Activated gamma-delta T cell treated with anti-CD3 and anti-CD28 coated beads, Interleukin-2, amount 50 U/mL, for 16 hours (primary cell): ENCODE measurements around the gene PLPPR1.
"Not testable (repeated sequence)": the region's sequence is repeated elsewhere in the genome, so short reads cannot be mapped to it uniquely, and the experiment has no call there.

Source experiments
- DNase-seq: peaks from one replicate; pipeline ENCODE4 v3.0.0-alpha.2; 2020; ENCODE audit warnings: low read depth

Gene PLPPR1

DNA sequence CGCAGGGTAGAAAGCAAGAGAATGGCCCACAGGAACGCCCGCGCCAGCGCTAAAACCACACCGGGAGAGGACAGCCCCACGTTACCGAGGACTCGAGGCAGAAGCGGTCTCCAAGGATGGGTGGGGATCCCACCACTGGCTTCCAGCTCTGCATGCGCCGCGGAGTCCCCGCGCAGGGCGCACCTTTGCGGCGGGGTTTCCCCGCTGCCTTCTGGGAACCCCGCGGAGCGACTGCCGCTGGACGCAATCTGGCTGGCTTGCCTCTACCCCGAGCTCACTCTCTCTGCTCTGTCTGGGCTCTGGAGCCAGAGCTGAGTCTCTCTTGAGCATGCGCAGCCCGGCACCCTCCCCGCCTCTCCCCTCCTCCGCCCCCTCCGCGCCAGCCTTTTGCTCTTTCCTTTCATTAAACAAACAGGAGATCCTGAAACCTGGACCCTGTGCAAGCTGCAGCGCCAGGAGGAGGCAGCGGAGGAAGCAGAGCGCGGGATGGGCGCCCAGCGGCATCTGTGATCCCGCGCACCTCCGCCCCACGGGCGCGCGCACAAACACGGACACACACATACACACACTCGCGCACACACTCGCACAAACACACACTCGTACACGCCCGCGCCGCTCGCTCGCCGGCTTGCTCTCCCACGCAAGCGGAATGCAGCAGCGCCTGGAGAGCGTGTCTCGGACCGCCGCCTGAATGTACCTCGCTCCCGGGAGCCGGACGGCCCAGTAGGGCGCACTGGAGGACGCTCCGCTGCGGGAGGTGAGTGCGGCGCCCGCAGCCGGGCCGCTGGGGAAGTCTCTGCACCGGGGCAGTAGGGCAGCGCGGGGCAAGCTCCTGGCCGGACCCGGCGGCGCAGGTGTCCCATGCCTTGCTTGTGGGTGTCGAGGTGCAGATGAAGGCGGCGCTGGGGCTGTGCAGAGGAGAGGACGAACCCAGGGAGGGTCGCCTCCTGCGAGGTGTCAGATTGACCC lies at the start of gene PLPPR1:
PLPPR1 (plus strand) TSS at position 382 of the 969 bp plus-strand sequence.
- no peak for DNase-seq

DNA sequence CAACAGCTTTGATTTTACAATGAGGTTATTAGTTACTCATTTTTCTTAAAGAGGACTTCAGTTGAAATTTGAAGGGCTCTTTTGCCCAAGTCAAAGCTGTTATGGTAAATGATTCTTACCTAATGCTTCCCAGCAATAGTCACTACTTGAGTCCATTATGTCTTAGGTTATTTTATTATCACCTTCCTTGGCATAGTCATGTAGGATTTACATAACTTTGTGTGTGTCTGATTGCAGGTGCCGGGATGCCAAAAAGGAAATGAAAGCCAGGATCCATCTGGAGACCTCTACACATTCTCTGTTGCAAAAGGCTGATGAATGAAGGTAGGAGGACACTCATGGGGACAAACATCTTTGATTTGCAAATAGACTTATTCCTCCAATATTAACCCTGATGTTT lies 38.8 kb upstream of the PLPPR1 start:
- no peak for DNase-seq

DNA sequence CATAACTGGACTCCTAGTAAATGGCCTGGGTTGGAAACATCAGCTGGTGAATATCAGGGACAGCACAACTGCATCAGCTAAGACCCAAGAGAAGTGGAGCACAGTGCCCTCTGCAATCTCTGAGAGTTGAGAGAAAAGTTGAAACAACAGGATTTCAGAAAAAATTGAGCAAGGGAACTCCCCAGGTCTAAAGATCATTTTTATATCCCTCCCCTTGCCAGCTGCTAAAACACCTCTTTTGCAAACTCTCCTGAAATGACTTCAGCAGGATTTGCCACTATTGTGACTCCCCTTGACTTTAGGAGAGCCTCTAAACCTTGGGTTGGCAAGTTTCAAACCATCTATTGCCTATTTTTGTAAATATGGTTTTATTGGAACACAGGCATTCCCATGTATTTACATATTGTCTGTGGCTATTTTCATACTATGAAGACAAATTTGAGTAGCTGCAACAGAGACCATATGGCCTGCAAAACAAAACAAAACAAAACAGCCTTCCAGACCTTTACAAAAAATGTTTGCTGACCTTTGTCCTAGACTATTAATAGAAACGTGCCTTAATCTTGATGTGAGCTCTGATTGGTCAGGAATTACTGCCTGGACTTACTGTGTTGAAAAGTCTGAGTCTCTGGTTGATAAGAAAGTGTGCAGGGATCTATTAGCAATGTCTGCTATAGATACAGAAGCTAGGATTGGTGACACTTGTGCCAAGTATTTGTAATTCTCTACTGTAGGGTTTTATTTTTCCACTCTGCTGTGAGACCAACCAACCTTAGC lies 37.7 kb upstream of the PLPPR1 start:
- DNase-seq, result no peak

DNA sequence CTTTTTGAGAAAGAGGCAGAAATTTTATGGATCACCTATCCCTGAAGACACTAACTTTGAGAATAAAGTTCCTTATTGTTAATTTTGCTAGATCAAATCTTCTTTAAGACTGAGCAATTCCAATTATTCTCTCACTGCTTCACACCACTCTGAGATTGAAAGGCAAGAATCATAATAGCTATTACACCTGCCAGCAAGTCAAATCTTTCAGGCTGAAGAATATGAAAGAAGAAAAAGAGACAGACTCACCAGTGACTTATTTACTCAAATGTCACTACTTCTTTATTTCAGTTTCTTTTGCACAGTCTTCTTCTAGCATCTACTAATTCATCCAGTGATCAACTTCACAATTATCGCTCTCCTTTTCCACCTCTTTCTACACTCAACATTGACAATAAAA lies 35.9 kb upstream of the PLPPR1 start:
- DNase-seq, result no peak

DNA sequence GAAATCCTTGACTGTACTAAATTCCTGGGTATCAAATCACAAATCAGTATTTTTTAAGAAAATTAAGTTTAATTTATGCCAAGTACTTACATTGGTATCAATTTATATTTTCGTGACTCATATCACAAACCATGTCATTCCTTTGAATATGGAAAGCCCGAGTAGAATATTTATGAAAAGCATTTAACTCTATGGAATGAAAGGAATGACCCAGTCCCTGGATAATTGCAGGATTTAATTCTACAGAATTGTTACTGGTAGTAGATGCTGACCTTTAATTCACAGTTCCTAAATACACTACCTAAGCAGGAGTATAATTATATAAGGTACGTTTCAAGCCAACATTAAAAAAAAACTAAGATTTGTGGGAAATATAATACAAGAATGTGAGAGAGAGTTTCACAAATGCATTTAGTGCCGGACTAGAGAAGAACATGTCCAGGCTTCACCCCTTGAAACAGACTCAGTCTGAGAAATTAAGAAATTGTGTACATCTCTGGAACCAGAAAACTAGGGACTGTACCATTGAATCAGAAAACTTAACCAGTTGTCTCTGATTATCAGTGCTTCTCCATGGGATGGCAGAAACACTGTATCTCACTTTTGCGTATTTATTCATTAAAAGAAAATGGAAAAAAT lies 28.5 kb upstream of the PLPPR1 start:
- no peak for DNase-seq

DNA sequence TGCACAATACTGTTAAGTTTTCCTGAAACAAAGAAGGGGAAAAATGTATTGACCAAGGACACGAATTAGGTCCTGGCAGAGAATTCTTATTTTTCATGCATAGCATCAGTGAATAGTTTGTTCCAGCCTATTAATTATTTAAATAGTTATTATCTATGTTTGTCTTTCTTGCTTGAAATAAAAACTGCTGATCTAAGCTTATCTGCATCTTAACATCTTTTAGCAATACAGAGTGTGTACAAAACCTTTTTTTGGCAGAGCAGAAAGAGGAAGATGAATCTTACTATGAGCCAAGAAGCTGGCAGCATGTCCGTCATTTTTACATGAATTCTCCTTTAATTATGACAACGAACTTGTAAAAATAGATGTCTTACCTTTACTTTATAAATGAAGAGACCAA lies 23.3 kb upstream of the PLPPR1 start:
- no peak for DNase-seq

DNA sequence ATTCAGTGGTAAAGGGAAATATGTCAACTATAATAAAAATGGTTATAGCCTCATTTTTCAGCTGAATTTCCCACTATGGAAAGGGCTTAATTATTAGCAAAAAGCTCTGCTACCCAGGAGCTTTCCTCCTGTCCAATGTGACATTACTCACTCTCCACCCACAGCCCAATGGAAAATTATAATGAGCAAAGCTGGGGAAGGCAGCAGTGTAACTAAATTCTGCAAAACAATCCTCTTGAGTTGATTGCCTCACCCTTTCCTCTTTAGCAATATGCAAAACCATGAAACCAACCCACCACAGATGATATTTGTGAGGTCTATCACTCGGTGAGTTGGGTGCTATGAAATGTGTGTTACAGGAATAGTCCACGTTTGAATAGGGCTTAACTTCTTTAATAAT lies 14.0 kb upstream of the PLPPR1 start:
- DNase-seq, result no peak

DNA sequence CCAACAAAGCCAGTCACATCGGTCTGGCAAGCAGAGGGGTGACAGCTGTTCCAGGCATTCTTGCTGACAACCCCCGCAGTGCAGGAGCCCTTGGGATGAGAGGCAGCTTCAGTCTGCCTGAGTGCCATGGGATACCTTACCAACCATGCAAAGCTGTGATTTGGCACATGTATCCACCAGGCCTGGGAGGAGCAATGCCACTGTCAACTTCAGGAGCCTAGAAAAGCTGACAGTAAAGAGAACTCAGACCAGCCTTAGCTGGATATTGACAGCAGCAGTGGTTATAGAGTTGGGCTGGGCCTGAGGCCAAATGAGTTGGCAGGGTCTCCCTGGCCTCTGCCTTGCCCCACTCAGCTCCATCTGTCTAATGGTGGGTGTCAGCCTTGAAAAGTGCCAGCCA lies 10.1 kb upstream of the PLPPR1 start:
- DNase-seq, result no peak

DNA sequence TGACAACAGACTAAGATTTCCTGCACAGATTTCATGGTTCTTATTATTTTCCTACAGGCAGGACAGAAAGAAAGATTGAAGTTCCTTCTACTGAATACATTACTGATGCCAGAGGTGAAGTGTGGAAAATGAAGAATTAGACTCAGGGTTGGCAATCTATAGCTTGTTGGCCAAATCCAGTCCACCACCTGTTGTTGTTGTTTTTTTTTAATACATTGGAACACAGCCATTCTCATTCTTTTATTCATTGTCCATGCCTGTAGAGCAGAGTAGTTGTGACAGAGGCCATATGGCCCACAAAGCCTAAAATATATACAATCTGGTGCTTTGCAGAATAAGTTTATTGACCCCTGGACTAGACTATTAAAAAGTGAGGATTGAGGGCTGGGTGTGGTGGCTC lies 5.8 kb upstream of the PLPPR1 start:
- DNase-seq, result no peak

DNA sequence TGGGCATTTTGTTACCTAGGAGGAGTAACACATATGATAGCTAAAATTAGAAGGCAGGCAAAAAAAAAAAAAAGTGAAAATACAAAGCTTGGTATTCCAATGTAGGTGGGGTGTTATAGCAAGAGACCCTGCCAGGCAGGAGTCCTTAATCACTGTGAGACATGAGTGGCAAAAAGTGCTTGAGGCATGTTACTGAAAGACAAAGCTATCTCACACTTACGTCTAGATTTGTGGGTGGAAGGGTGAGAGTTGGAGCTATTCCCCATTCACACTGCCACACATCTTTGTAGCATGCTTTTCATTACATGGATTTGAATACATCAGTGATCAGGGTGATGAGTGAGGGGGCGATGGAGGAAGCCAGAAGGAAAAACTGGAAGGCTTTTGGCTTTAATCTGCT lies 2.6 kb upstream of the PLPPR1 start:
- no peak for DNase-seq

DNA sequence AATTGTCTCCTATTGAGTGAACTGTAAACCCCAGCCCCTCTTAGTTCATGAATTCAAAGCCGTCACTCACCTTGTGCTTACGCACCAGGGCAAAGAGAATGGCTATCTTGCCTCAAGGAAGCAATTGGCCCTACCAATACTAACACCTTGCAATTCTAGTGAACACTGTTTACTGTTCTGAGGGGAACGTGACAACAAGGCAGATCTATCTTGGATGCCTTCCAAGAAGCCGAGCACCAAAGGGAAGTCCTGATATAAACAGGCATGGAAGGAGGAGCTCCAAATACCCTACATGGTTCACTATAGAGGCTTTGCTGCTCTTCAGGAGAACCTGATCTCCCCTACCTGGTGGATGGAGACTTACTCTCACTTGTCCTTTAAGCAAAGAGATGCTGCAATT lies 1.7 kb upstream of the PLPPR1 start:
- no peak for DNase-seq

DNA sequence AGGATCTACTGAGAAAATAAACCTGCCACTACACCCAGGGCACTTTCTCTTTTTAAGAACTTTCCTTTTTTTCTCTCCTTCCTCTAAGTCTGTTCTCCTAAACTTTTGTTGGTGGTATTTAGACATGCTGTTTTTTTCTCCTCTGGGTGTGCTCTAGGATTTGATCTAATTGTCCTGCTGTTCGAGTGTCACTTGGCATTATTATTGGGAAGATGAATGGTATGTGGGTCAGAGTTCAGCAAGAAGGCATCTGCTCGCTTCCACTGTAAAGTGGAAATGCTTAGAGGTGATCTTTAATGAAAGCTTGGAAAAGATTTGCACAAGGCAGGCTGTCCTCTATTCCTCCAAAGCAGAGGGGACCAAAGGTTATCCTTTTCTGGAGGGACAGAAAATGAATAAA lies 1.3 kb upstream of the PLPPR1 start:
- DNase-seq, result no peak

DNA sequence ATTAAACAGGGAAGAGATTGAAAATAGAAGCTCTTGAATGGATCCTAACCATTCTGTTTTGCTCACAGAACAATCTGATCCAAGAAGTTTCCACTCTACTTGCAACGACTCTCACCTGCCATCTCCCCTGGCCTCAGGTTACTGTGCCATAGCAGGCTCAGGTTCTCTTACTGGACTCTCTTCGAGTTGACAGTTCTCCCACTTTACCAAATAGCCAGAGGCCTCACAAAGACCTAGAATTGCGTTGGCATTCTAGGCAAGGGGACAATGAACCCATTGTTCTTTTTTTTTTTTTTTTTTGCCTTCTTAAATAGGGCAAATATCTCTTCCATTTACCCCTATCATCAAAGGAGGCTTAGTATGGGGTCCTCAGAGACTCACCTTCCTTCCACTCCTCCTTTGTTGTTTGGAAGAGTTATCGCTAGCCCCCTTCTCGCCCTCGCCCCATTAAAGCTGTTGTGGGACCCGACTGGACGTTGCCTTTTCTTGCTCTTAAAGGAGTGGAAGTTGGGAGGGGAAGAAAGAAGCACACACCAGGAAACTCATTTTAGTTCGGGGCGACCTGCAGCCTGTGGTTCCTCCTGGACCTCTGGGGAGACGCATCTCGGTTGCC lies 688 bp upstream of the PLPPR1 start:
- DNase-seq, result no peak

DNA sequence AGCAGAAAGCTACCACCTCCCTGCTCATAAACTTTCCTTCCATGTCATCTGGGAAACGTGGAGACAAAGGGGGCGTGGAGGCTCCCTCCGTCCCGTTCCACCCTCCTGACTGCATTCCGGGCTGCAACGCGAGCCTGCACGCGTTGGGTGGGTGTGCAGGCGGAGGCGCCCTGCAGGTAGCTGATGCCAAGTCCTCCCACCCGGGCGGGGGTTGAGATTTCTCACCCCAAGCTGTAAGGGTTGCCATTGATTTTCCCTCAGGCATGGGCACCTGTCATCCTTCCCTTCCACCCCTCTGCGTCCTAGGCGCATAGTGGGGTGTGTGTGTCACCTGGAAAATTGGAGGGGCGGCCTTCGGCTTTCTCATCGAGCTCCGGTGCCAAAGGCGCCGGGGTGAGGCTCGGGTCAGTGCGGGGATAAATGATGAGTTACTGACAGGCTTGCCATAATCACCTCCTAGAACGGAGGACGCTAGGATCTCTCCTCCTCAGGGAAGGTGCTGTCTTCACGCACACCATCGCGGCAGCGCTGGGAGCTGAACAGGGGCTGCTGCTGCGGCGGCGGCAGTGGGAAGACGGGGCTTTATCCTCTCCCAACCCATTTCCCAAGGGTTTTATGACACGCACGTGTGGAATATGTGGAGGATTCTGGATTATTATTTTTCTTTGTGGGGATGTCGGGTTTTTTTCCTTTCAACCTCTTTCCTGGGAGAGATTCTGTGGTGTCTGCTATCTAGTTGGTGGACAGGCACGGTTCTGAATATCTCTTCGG lies 973 bp downstream of the PLPPR1 start:
- no peak for DNase-seq

DNA sequence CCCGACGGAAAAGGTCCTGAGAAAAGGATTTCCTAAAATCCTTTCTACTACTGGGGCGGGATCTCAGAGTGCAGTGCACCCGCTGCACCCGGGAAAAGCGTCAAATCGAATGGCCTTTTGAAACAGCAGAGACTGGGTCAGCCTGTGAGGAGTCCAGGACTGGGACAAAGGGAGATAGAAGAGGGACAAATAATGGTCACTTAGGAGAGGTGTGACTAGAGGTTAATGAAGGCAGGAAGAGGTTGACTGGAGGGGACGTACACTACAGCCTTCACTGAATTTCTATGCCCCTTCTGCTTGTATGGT lies 1.5 kb downstream of the PLPPR1 start:
- DNase-seq, result no peak

DNA sequence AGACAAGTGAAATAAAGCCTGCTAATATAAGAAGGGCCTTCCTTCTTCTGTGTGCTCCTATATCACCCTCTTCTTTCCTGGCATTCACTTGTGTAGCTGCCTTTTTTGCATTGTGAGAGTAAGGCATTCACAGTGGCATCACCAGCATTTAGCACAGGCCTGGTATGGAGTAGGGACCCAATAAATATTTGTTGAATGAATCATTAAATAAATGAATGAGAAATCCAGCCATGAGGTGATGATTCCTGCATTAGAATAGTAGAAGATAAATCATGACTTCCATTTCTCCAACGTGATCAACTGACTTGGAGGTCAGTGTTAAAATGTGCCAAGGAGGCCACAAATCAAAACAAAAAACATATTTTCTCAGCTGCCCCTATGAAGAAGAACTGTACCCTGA lies 3.9 kb downstream of the PLPPR1 start:
- no peak for DNase-seq

DNA sequence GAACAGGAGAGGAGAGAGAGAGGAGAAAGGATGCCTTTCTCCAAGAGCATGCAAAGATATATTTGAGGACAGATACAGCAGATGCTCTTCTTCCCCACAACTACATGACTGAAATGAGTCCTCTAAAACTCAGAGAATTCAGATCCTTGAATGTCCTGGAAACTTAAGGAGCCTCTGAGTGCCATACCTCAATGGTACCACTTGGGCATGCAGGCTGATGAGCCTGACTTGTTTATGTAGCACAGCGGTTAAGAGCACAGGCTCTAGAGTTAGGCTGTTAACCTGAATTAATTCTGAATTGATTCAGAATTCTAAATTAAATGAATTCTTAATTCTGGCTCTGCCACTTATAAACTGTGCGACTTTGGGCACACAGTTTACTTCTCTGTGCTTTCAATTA lies 5.7 kb downstream of the PLPPR1 start:
- DNase-seq, result no peak

DNA sequence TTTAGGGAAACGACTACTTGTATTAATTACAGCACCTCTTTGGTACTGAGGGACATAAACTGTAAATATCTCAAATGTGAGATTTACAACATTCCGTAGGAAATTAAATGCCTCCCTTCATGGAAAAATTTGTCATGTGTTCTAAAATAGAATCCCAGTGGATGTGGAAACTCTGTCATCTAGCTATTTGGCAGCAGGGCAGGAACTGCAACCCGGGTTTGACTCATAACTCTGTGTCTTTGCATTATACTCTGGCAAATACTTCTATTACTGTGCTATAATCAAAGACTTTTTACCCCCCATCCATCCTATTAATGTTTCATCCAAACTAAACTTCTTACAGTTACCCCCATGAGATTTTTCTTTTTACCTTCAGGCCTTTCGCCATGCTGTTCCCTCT lies 6.6 kb downstream of the PLPPR1 start:
- no peak for DNase-seq

DNA sequence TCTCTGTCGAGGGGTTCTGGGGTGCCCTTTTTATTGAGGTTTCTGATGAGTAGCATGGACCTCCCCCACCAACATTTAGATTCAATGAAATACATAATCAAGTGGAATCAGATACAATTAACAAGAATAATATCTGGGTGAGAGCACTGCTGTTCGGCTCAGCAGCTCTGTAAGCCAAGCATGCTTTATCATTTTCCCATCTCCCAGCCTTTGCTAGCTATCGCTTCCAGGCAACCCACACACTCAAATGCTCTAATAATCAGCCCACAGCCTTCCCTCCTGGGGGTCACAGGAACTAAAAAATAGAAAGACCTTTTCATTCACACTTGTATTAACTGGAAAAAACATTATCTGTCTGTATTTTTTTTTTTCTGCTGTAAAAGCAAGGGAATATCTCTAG lies 8.9 kb downstream of the PLPPR1 start:
- DNase-seq, result no peak

DNA sequence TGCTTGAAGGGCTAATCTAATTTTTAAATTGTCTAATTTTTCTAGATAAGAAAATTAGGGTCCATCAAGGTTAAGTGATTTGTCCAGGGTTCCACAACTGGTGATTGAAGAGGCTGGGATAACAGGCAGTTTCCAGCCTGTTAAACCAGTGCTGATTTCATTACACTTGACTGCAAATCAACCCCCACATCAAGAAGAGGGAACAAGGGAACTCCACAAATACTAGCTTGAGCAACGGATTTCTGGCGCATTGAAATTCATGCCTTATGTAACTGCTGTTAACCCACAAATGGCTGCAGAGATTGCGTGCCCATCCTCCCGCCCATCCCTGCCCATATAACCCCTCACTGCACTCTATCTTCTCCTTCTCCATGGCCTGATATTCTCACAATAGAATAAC lies 10.0 kb downstream of the PLPPR1 start:
- DNase-seq, result no peak

DNA sequence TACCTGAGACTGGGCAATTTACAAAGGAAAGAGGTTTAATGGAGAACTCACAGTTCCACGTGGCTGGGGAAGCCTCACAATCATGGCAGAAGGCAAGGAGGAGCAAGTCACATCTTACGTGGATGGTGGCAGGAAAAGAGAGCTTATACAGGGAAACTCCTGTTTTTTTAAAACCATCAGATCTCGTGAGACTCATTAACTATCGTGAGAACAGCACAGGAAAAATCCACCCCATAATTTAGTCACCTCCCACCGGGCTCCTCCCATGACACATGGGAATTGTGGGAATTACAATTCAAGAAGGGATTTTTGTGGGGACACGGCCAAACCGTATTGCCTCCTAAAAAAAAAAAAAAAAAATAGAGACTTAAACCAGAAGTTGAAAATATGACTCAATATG lies 11.1 kb downstream of the PLPPR1 start:
- not testable (repeated sequence) for DNase-seq
